ENCODE results near the gene KCNE3.

Gene KCNE3

GRCh38 chr11:74476536-74476935, 9.2 kb upstream of the KCNE3 start:
- Histone ChIP-seq H3K36me3 (ENCODE audit: low read length) (no peaks in the 10 kb centered on the region), H3K9me3 (ENCODE audit: insufficient read depth, low read length) (no peaks in the 10 kb centered on the region)

GRCh38 chr11:74474316-74474715, 7.0 kb upstream of the KCNE3 start:
- Histone ChIP-seq H3K9ac (ENCODE audit: low read length) (no peak overlapping the region), H3K9me2 (replicated peaks; ENCODE audit: insufficient read depth, low read length) (no peaks in the 10 kb centered on the region), H3K27ac (ENCODE audit: low read depth, low read length) (no peak overlapping the region), H3K4me3 (ENCODE audit: insufficient read depth, low read length, poor library complexity, severe bottlenecking) (no peak overlapping the region), H3K27me3 (ENCODE audit: low read length) (no peaks in the 10 kb centered on the region), H3K79me2 (ENCODE audit: insufficient read depth, low read length) (no peaks in the 10 kb centered on the region), H3K36me3 (ENCODE audit: low read length) (no peaks in the 10 kb centered on the region), H3K9me3 (ENCODE audit: insufficient read depth, low read length) (no peaks in the 10 kb centered on the region), H3F3A (ENCODE audit: insufficient read depth) (no peaks in the 10 kb centered on the region), H4K20me1 (ENCODE audit: low read depth, low read length) (no peaks in the 10 kb centered on the region), H2AFZ (ENCODE audit: low read depth, low read length, severe bottlenecking) (no peak overlapping the region), H3K4me2 (ENCODE audit: low read depth, low read length, poor library complexity, severe bottlenecking) (no peak overlapping the region)
- no peak for TF ChIP-seq EZH2phosphoT487 (conservative IDR thresholded peaks at IDR 0.05; ENCODE audit: low read length)
- no peak for TF ChIP-seq CTCF (IDR thresholded peaks at IDR 0.05; ENCODE audit: insufficient read depth, low read length, poor library complexity, severe bottlenecking)

More at GRCh38 chr11:74476536-74476935, 9.2 kb upstream of the KCNE3 start:
- Histone ChIP-seq H2AFZ (ENCODE audit: low read depth, low read length, severe bottlenecking) (no peak overlapping the region), H3K4me3 (ENCODE audit: insufficient read depth, low read length, poor library complexity, severe bottlenecking) (no peak overlapping the region), H4K20me1 (ENCODE audit: low read depth, low read length) (no peaks in the 10 kb centered on the region), H3K9ac (ENCODE audit: low read length) (no peak overlapping the region), H3K27ac (ENCODE audit: low read depth, low read length) (no peak overlapping the region), H3K4me2 (ENCODE audit: low read depth, low read length, poor library complexity, severe bottlenecking) (no peak overlapping the region), H3K79me2 (ENCODE audit: insufficient read depth, low read length) (no peaks in the 10 kb centered on the region), H3K9me2 (replicated peaks; ENCODE audit: insufficient read depth, low read length) (no peaks in the 10 kb centered on the region), H3K27me3 (ENCODE audit: low read length) (no peaks in the 10 kb centered on the region), H3F3A (ENCODE audit: insufficient read depth) (no peaks in the 10 kb centered on the region)
- TF ChIP-seq EZH2phosphoT487 (conservative IDR thresholded peaks at IDR 0.05; ENCODE audit: low read length) (no peak), CTCF (IDR thresholded peaks at IDR 0.05; ENCODE audit: insufficient read depth, low read length, poor library complexity, severe bottlenecking) (no peak)

- H3K36me3 ChIP-seq (ENCODE audit: low read length) = no peaks in the 10 kb centered on the region
- no peaks in the 10 kb centered on the region for H4K20me1 ChIP-seq (ENCODE audit: low read depth, low read length)
- no peak for TF ChIP-seq EZH2phosphoT487 (conservative IDR thresholded peaks at IDR 0.05; ENCODE audit: low read length)
- TF ChIP-seq CTCF (IDR thresholded peaks at IDR 0.05; ENCODE audit: insufficient read depth, low read length, poor library complexity, severe bottlenecking) = no peak
- no peaks in the 10 kb centered on the region for H3F3A ChIP-seq (ENCODE audit: insufficient read depth)
- no peaks in the 10 kb centered on the region for H3K79me2 ChIP-seq (ENCODE audit: insufficient read depth, low read length)
- no peak overlapping the region for H2AFZ ChIP-seq (ENCODE audit: low read depth, low read length, severe bottlenecking)
- no peak overlapping the region for H3K4me2 ChIP-seq (ENCODE audit: low read depth, low read length, poor library complexity, severe bottlenecking)
- H3K27ac ChIP-seq (ENCODE audit: low read depth, low read length) = no peak overlapping the region
- no peaks in the 10 kb centered on the region for H3K9me2 ChIP-seq (replicated peaks; ENCODE audit: insufficient read depth, low read length)
- no peaks in the 10 kb centered on the region for H3K27me3 ChIP-seq (ENCODE audit: low read length)
- H3K9me3 ChIP-seq (ENCODE audit: insufficient read depth, low read length) = no peaks in the 10 kb centered on the region
- no peak overlapping the region for H3K4me3 ChIP-seq (ENCODE audit: insufficient read depth, low read length, poor library complexity, severe bottlenecking)
- no peak overlapping the region for H3K9ac ChIP-seq (ENCODE audit: low read length)
Observed at GRCh38 chr11:74473382-74474173, 6.2 kb upstream of the KCNE3 start.
